NB4 (cell line): ENCODE measurements around the gene FCRL2.

Source experiments
- DNase-seq: peaks from one replicate; pipeline ENCODE4 v3.0.0; 2010; ENCODE audit warnings: low read depth
- H3K4me3 ChIP-seq: one replicate; pipeline ENCODE4 v1.5.1; 2011; ENCODE audit warnings: mild to moderate bottlenecking, low read depth, low read length, moderate library complexity
- MYC ChIP-seq: IDR thresholded peaks from 2 replicates; pipeline ENCODE4 v1.6.1; 2011; ENCODE audit warnings: low read depth, low read length
- POLR2A ChIP-seq: IDR thresholded peaks from 2 replicates; pipeline ENCODE4 v1.6.1; 2011; ENCODE audit warnings: mild to moderate bottlenecking; ENCODE audit not compliant: insufficient read length; ENCODE audit errors: extremely low read depth
- TF ChIP-seq, protein P1 (sequence below): IDR thresholded peaks from 2 replicates; pipeline ENCODE4 v1.6.1; 2011; ENCODE audit warnings: low read depth, low read length
- TF ChIP-seq, protein P2 (sequence below): IDR thresholded peaks from one replicate; pipeline ENCODE4 v1.5.1; 2012; ENCODE audit warnings: low read depth, low read length

FCRL2 gene

DNA sequence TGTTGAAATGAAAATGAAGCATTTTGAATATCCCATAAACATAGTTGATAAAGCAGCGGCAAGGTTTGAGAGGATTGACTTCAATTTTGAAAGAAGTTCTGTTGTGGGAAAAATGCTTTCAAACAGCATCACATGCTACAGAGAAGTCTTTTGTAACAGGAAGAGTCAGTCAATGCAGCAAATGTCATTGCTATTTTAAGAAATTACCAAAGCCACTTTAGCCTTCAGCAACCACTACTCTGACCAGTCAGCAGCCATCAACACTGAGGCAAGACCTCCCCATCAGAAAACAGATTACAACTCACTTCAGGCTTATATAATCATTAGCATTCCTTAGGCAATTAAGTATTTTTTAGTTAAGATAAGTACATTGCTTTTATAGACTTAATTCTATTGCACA, 42.6 kb downstream of the FCRL2 start:
- DNase-seq = peak; percentile 10
- no peak overlapping the region for H3K4me3 ChIP-seq
- TF ChIP-seq POLR2A = no peak
- TF ChIP-seq, protein P1, sequence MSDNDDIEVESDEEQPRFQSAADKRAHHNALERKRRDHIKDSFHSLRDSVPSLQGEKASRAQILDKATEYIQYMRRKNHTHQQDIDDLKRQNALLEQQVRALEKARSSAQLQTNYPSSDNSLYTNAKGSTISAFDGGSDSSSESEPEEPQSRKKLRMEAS = no peak
- TF ChIP-seq, protein P2, sequence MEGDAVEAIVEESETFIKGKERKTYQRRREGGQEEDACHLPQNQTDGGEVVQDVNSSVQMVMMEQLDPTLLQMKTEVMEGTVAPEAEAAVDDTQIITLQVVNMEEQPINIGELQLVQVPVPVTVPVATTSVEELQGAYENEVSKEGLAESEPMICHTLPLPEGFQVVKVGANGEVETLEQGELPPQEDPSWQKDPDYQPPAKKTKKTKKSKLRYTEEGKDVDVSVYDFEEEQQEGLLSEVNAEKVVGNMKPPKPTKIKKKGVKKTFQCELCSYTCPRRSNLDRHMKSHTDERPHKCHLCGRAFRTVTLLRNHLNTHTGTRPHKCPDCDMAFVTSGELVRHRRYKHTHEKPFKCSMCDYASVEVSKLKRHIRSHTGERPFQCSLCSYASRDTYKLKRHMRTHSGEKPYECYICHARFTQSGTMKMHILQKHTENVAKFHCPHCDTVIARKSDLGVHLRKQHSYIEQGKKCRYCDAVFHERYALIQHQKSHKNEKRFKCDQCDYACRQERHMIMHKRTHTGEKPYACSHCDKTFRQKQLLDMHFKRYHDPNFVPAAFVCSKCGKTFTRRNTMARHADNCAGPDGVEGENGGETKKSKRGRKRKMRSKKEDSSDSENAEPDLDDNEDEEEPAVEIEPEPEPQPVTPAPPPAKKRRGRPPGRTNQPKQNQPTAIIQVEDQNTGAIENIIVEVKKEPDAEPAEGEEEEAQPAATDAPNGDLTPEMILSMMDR = no peak

DNA sequence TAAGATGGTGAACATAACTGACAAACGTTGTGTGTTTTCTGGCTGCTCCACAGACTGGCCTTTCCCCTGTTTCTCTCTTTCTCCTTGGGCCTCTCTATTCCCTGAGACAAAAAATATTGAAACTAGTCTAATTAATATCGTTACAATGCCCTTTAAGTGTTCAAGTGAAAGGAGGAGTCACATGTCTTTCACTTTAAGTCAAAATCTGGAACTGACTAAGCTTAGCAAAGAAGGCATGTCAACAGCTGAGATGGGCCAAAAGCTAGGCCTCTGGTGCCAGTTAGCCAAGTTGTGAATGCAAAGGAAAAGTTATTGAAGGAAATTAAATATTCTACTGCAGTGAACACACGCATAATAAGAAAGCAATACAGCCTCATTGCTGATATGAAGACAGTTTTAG, 44.2 kb downstream of the FCRL2 start:
- no peak overlapping the region for H3K4me3 ChIP-seq
- no peak for DNase-seq
- TF ChIP-seq, protein P2 = no peak
- TF ChIP-seq, protein P1 = no peak
- TF ChIP-seq POLR2A (no peak), MYC (no peak)

DNA sequence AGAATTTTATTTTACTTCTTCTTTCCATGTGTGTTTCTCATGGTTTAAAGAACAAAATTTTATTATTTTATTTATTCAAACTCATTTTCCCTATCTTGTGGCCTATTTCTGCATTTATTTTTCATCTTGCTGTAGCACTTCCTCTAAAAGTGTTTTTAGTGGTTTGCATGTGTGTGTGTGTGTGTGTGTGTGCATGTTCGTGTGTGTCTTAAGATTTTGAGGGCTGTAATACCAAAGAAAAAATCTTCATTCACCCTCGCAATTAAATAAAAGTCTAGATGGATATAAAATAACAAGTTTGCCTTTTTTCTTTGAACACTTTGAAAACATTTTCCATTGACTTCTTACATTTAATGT, 51.7 kb downstream of the FCRL2 start:
- no peak overlapping the region for H3K4me3 ChIP-seq
- TF ChIP-seq, protein P1 = no peak
- TF ChIP-seq POLR2A = no peak
- TF ChIP-seq MYC = no peak
- TF ChIP-seq, protein P2 = no peak
- peak; percentile 2 for DNase-seq

DNA sequence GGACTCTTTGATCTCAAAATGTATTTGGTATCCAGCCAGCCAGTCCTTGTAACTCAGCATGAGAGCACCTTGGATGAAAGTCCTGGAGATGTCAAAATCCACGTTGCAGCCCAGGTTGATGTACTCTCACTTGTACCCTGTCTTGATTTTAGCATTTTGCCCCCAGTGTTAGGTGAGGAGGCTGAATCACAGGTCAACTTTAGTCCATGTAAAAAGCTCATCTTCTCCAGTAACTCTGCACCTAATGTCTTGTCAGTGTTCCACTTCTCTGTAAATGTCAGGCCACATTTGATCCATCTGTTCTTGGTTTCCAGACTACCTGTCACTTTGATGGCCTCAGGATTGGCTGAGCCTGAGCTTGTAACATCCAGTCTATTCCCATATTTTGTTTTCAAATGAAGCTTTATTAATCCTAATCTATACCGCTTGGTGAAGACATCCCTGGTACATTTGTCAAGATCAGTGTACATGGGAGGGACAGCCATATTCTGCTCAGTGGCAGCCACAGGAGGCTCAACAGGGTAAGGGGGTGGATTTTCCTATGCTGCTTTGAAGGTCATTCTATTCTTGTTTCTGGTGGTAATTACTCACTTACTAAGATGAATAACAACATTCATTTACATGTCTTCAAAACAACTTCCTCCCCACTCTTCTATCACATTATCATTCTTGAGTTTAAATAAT, 52.3 kb downstream of the FCRL2 start:
- DNase-seq = no peak
- TF ChIP-seq, protein P2 = no peak
- TF ChIP-seq MYC (no peak), POLR2A (no peak)
- TF ChIP-seq, protein P1 = no peak
- no peak overlapping the region for H3K4me3 ChIP-seq

DNA sequence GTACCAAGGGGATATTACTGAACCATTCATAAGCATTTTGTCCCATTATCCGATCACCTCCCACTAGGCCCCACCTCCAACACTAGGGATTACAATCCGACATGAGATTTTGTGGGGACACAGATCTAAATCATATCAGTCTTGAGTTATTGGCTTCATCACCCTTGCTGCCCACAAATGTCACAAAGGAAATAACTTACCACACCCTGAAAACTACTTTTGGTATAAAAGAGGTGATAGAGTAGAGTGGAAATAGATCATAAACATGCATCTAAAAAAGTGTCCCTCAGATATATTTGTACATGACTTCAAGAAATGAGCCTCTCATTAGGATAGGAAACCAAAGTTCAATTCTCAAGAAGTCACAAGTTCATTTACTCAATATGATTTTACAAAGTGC, 53.8 kb downstream of the FCRL2 start:
- TF ChIP-seq MYC = no peak
- TF ChIP-seq, protein P2 = no peak
- TF ChIP-seq POLR2A = no peak
- TF ChIP-seq, protein P1 = no peak
- H3K4me3 ChIP-seq = no peak overlapping the region
- no peak for DNase-seq

DNA sequence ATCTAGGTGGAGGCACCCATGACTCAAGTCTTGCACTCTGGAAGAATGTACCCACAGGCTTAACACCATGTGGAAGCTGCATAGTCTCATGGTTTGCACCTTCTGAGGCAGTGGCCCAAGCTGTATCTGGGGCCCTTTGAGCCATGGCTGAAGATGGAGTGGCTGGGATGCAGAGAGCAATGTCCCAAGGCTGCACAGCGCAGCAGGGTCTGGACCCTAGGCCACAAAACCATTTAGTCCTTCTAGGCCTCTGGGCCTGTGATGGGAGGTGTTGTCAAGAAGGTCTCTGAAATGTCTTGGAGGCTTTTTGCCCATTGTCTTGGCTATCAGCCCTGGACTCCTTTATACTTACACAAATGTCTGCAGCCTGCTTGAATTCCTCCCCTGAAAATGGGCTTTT, 54.9 kb downstream of the FCRL2 start:
- no peak for TF ChIP-seq POLR2A
- H3K4me3 ChIP-seq = no peak overlapping the region
- no peak for DNase-seq
